Lower lobe of right lung (tissue), 2 donors: ENCODE data around the gene LIF. TPM values are rescaled to one million over a fixed set of nuclear protein-coding genes. Genes with fewer than 3 reads are reported as not detected.
A peak's percentile ranks its signal among the peaks of the same experiment; 100 is the strongest.

Experiments used
- ATAC-seq, 2 donors: fragments of 200-7000 bp; cut with Tn5 transposase; one replicate each; pipeline ENCODE4 v1.9.1; 2020 to 2022; ENCODE audit warnings: mild to moderate bottlenecking in 2 of 2, moderate library complexity in 2 of 2
- DNase-seq: peaks from one replicate; pipeline ENCODE4 v3.0.0-alpha.2; 2020
- H3K27ac ChIP-seq: fragments of 200-600 bp; one replicate; pipeline ENCODE4 v1.8.0; 2022
- H3K27me3 ChIP-seq: fragments of 200-600 bp; one replicate; pipeline ENCODE4 v1.8.0; 2022; ENCODE audit warnings: low read depth
- H3K36me3 ChIP-seq: fragments of 200-600 bp; one replicate; pipeline ENCODE4 v1.8.0; 2022; ENCODE audit warnings: mild to moderate bottlenecking
- H3K4me1 ChIP-seq: fragments of 200-600 bp; one replicate; pipeline ENCODE4 v1.8.0; 2022
- H3K4me3 ChIP-seq: fragments of 200-600 bp; one replicate; pipeline ENCODE4 v1.8.0; 2022; ENCODE audit warnings: mild to moderate bottlenecking
- H3K9me3 ChIP-seq: fragments of 200-600 bp; one replicate; pipeline ENCODE4 v1.8.0; 2022
- CTCF ChIP-seq: fragments of 200-600 bp; IDR thresholded peaks from one replicate; pipeline ENCODE4 v1.8.0; 2022; ENCODE audit warnings: antibody characterized with exemption, mild to moderate bottlenecking
- intact Hi-C: fragments of 100-400 bp; cut with DNase I; formaldehyde crosslinking; loops from one replicate; pipeline ENCODE4 v1.11.0; 2022
- total RNA-seq: library from RNA; stranded (reverse); fragmentation: NEBNext Ultra II Directional; extraction: Animal tissue kit (Norgen Biotek cat#: 25700); gene quantifications from one replicate; pipeline ENCODE4 v1.2.1, GENCODE V29; 2021
- donor health status: DM: no; HTN: yes; CAD: no; lungs with severe emphysema.

The LIF gene
- total RNA-seq, 1 donor from 2014 or later, result 3.1 TPM

- DNase-seq (no peak), ATAC-seq (no peak)
- Histone ChIP-seq H3K27ac (peak overlapping the region; percentile 76), H3K27me3 (no peaks in the 10 kb centered on the region), H3K4me1 (peaks cover 47% of the 10 kb centered on the region), H3K4me3 (no peak overlapping the region), H3K36me3 (no peaks in the 10 kb centered on the region), H3K9me3 (no peaks in the 10 kb centered on the region)
- no peak for TF ChIP-seq CTCF
- intact Hi-C loops, result no loop called here
These were observed 49.2 kb downstream of the LIF start for GRCh38 chr22:30197389-30197788.

- no peak for DNase-seq
- no peak for TF ChIP-seq CTCF
- no peak overlapping the region for H3K4me3 ChIP-seq
- no peaks in the 10 kb centered on the region for H3K27me3 ChIP-seq
- H3K4me1 ChIP-seq, result peaks cover 46% of the 10 kb centered on the region
- H3K27ac ChIP-seq, result peak overlapping the region; percentile 76
- intact Hi-C loops, result no loop called here
- peak in 1 of 2 donors; percentile 1 for ATAC-seq
- no peaks in the 10 kb centered on the region for H3K36me3 ChIP-seq
- H3K9me3 ChIP-seq, result no peaks in the 10 kb centered on the region
These were observed 49.7 kb downstream of the LIF start for GRCh38 chr22:30196880-30197336.

DNA sequence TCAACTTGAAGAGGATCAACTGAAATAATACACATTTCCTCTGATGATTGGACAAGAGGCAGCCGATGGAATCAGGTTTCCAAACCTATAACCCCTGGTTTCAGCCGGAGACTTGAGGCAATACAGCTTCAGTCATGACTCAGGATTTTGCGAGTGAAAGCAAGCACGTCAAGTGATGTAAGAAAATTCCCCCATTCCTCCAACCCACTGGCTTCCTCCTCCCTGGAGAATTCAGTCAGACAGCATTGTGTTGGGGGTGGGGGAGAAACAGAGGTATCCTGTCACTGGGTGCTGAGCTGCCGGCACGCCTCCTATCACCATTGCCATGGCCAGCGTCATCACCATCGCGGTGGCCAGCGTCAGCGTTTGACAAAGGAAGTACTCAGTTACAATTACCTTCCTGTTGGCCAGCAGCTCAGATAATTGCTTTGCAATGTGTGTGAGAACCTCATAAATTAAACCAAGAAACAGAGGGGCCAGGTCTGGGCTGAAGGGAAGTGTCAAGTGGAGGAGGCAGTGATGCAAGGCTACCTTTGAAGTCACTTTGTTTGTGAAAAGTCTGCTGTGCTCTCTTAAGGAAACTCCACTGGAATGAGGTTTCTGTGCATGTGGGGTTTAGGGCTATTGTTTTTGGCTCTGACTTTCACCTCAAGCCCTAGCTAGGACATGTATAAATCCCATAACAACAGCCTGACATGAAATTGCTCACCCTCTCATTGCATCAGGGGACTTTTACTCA is 50.2 kb downstream of the LIF start:
- no peaks in the 10 kb centered on the region for H3K27me3 ChIP-seq
- peaks cover 44% of the 10 kb centered on the region for H3K4me1 ChIP-seq
- H3K4me3 ChIP-seq, result peak overlapping the region; percentile 9
- no peaks in the 10 kb centered on the region for H3K36me3 ChIP-seq
- peak; percentile 87 for DNase-seq
- peak overlapping the region; percentile 76 for H3K27ac ChIP-seq
- no peaks in the 10 kb centered on the region for H3K9me3 ChIP-seq
- peak; percentile 91 to 92 for ATAC-seq
- intact Hi-C loops, result no loop called here
- TF ChIP-seq CTCF, result no peak

- Histone ChIP-seq H3K4me1 (peaks cover 44% of the 10 kb centered on the region), H3K36me3 (no peaks in the 10 kb centered on the region), H3K27ac (peak overlapping the region; percentile 76), H3K9me3 (no peaks in the 10 kb centered on the region), H3K4me3 (peak overlapping the region; percentile 9), H3K27me3 (no peaks in the 10 kb centered on the region)
- intact Hi-C loops, result no loop called here
- TF ChIP-seq CTCF, result no peak
- ATAC-seq (peak in 1 of 2 donors; percentile 86), DNase-seq (no peak)
These were observed 51.1 kb downstream of the LIF start for GRCh38 chr22:30195245-30196140.

GRCh38 chr22:30193031-30193775 is 53.4 kb downstream of the LIF start:
- no peak overlapping the region for H3K27ac ChIP-seq
- no peak overlapping the region for H3K4me3 ChIP-seq
- no peaks in the 10 kb centered on the region for H3K9me3 ChIP-seq
- no peaks in the 10 kb centered on the region for H3K27me3 ChIP-seq
- H3K4me1 ChIP-seq, result peaks cover 44% of the 10 kb centered on the region
- ATAC-seq (no peak), DNase-seq (no peak)
- intact Hi-C loops, result no loop called here
- TF ChIP-seq CTCF, result no peak
- H3K36me3 ChIP-seq, result no peaks in the 10 kb centered on the region
